ENCODE data around the gene PALM. TPM values are rescaled to one million over a fixed set of nuclear protein-coding genes. Genes with fewer than 3 reads are reported as not detected.

PALM gene
- total and polyA plus RNA-seq, 10 of the 15 experiments (the other 5 are each of a cell fraction or from before 2014, with no cell fraction given), result 0.09 to 0.95 (median 0.23) TPM; not detected in 2

DNA sequence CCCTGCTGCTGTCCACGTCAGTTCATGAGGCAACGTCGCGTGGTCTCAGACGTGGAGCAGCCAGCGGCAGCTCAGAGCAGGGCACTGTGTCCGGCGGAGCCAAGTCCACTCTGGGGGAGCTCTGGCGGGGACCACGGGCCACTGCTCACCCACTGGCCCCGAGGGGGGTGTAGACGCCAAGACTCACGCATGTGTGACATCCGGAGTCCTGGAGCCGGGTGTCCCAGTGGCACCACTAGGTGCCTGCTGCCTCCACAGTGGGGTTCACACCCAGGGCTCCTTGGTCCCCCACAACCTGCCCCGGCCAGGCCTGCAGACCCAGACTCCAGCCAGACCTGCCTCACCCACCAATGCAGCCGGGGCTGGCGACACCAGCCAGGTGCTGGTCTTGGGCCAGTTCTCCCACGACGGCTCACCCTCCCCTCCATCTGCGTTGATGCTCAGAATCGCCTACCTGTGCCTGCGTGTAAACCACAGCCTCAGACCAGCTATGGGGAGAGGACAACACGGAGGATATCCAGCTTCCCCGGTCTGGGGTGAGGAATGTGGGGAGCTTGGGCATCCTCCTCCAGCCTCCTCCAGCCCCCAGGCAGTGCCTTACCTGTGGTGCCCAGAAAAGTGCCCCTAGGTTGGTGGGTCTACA is 25.9 kb upstream of the PALM start (continued):
- TF ChIP-seq E2F8 (IDR thresholded peaks at IDR 0.05; ENCODE audit: low read depth, partially characterized antibody), result no peak
- TF ChIP-seq HCFC1 (IDR thresholded peaks at IDR 0.05; ENCODE audit: low read length), result no peak

DNA sequence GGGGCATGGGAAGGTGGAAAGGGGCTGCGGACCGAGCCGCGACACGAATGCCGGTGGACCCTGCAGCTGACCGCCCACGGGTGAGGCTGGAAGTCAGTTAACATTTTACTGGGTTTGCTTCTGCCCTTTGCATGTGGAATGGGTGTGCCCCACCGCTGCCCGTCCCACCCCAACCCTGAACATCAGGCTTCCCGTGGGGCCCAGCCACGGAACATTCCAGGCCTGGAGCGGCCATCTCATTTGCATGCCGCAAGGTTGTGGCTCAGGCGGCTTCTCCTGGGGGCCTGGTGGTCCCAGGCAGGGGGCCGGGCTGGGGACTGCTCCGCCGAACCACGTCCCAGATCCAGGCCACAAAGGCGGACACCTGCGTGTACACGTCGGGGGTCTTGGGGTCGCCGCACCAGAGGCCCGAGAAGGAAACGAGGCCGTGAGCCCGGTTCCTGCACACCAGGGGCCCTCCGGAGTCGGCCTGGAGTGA is 23.2 kb upstream of the PALM start:
- RAD21 ChIA-PET (ENCODE audit: unreplicated experiment), result no interaction called here
- no peak for DNase-seq (ENCODE audit: low read depth, low spot score)
- in situ Hi-C loops (cut with MboI) (no loop called here), intact Hi-C loops (cut with micrococcal nuclease; ENCODE audit: unreplicated experiment) (no loop called here)
- Histone ChIP-seq H3K9ac (ENCODE audit: control insufficient read depth, insufficient read depth, low read length) (no peak overlapping the region), H3K4me1 (ENCODE audit: control insufficient read depth, insufficient read depth, low read length) (no peaks in the 10 kb centered on the region), H4K20me1 (ENCODE audit: control insufficient read depth, insufficient read depth) (no peaks in the 10 kb centered on the region), H3K27ac (ENCODE audit: control insufficient read depth, insufficient read depth) (no peak overlapping the region), H3K27me3 (replicated peaks in 1 of 2; ENCODE audit: control insufficient read depth in 2 of 2, insufficient read depth in 2 of 2, low read length in 1 of 2) (no peaks in the 10 kb centered on the region), H3K79me2 (ENCODE audit: control insufficient read depth, insufficient read depth, low read length) (no peaks in the 10 kb centered on the region), H3K9me3 (replicated peaks; ENCODE audit: control insufficient read depth, insufficient read depth, low read length) (no peaks in the 10 kb centered on the region), H3K4me2 (ENCODE audit: control insufficient read depth, insufficient read depth) (no peak overlapping the region), H2AFZ (ENCODE audit: control insufficient read depth, low read depth, low read length) (no peak overlapping the region), H3K4me3 (no peak overlapping the region), H3K36me3 (ENCODE audit: control insufficient read depth in 2 of 2, insufficient read depth in 2 of 2, low read length in 1 of 2) (no peaks in the 10 kb centered on the region)
- SMC1A ChIA-PET (ENCODE audit: uncharacterized antibody, unreplicated experiment), result no interaction called here
- no peak for TF ChIP-seq TBL1XR1 (IDR thresholded peaks at IDR 0.05; ENCODE audit: low read depth, low read length)
- TF ChIP-seq IKZF2 (IDR thresholded peaks at IDR 0.05), result no peak
- TF ChIP-seq NR2C1 (IDR thresholded peaks at IDR 0.05), result no peak
- TF ChIP-seq ZNF622 (IDR thresholded peaks at IDR 0.05), result no peak
- no peak for TF ChIP-seq CBX3 (IDR thresholded peaks at IDR 0.05; ENCODE audit: borderline replicate concordance, low read depth)
- no peak for TF ChIP-seq BMI1 (IDR thresholded peaks at IDR 0.05; ENCODE audit: borderline replicate concordance)
- TF ChIP-seq NFYB (IDR thresholded peaks at IDR 0.05; ENCODE audit: insufficient read depth, low read depth, low read length), result no peak
- TF ChIP-seq MYC (IDR thresholded peaks at IDR 0.05; ENCODE audit: insufficient read depth, insufficient read length, insufficient replicate concordance, low read length, severe bottlenecking), result no peak
- no peak for TF ChIP-seq IRF3 (IDR thresholded peaks at IDR 0.05)
- no peak for TF ChIP-seq MTA3 (IDR thresholded peaks at IDR 0.05; ENCODE audit: borderline replicate concordance, low read length)
- TF ChIP-seq TCF7 (IDR thresholded peaks at IDR 0.05; ENCODE audit: borderline replicate concordance), result no peak
- no peak for TF ChIP-seq IRF5 (IDR thresholded peaks at IDR 0.05; ENCODE audit: borderline replicate concordance)
- no peak for TF ChIP-seq NFIC (IDR thresholded peaks at IDR 0.05; ENCODE audit: low read depth, low read length)
- 58% methylated on average over 31 of the region's 31 CpGs for WGBS (ENCODE audit: insufficient coverage, insufficient replicate concordance, low lambda C conversion rate, missing lambda C conversion rate)
- POLR2A ChIA-PET, result interaction anchor here (0.6 kb wide), 1 partner anchor 108 kb away, joined by 6 read pairs; no protein-coding TSS in a partner anchor
- no peak for ATAC-seq
- BruUV-seq (replicated peaks), result no TSS peak
- FAIRE-seq, result no peak
- CTCF ChIA-PET, result no interaction called here
